ENCODE measurements around the gene FOXO1.

GRCh38 chr13:40622246-40622645, 44.2 kb downstream of the FOXO1 start:
- TF ChIP-seq CTCF (conservative IDR thresholded peaks at IDR 0.05; ENCODE audit: low read length) (no peak), EZH2phosphoT487 (IDR thresholded peaks at IDR 0.05; ENCODE audit: borderline replicate concordance, low read depth, low read length) (no peak)
